Gastroesophageal sphincter (tissue), 4 donors: Measurements from ENCODE around the gene COL18A1. TPM values are rescaled to one million over a fixed set of nuclear protein-coding genes. Genes with fewer than 3 reads are reported as not detected.

Experiments used
- ATAC-seq: fragments of 150-250 bp; one replicate; pipeline ENCODE4 v1.9.1; 2016; ENCODE audit warnings: mild to moderate bottlenecking, moderate library complexity
- H3K27ac ChIP-seq, 4 donors: fragments of 200-600 bp; sonication (generic) in 3 of 4; 1 replicate in 3 of 4; 2 replicates in 1 of 4; pipeline ENCODE4 v1.5.1; 2016 to 2019
- H3K27me3 ChIP-seq: fragments of 200-600 bp; sonication (generic); one replicate; pipeline ENCODE4 v1.5.1; 2019
- H3K36me3 ChIP-seq, 2 donors: fragments of 200-600 bp; sonication (generic); one replicate each; pipeline ENCODE4 v1.5.1; 2019; ENCODE audit warnings: control low read depth in 1 of 2
- H3K4me1 ChIP-seq, 3 donors: fragments of 200-600 bp; sonication (generic); 1 replicate in 2 of 3; 2 replicates in 1 of 3; pipeline ENCODE4 v1.5.1; 2016 to 2019; ENCODE audit warnings: control low read depth in 2 of 3
- H3K4me3 ChIP-seq, 2 donors: fragments of 200-600 bp; sonication (generic); one replicate each; pipeline ENCODE4 v1.5.1; 2019; ENCODE audit warnings: mild to moderate bottlenecking in 1 of 2, moderate library complexity in 1 of 2
- H3K9me3 ChIP-seq, 3 donors: fragments of 200-600 bp; sonication (generic); one replicate each; pipeline ENCODE4 v1.5.1; 2017 to 2019; ENCODE audit warnings: control low read depth in 2 of 3
- EP300 ChIP-seq: sonication (generic); formaldehyde crosslinking; IDR thresholded peaks from one replicate; pipeline ENCODE4 v1.6.1; 2017; ENCODE audit warnings: antibody characterized with exemption, mild to moderate bottlenecking
- POLR2A ChIP-seq, 2 donors: fragments of 450-650 bp; IDR thresholded peaks; one replicate each; pipeline ENCODE4 v1.6.1; 2017; ENCODE audit warnings: antibody characterized with exemption in 2 of 2, mild to moderate bottlenecking in 2 of 2, moderate library complexity in 1 of 2
- POLR2AphosphoS5 ChIP-seq: sonication (generic); formaldehyde crosslinking; IDR thresholded peaks from one replicate; pipeline ENCODE4 v1.6.1; 2017; ENCODE audit warnings: antibody characterized with exemption
- WGBS, 2 donors: methylation state at CpG; one replicate each; pipeline ENCODE4 v1.1.5; 2018; ENCODE audit warnings: low coverage in 1 of 2; 5-methylcytosine and 5-hydroxymethylcytosine counted together
- total RNA-seq, 4 donors: library from RNA; depleted of rRNA; stranded (reverse); fragments of >200 nt; gene quantifications; one replicate each; pipeline ENCODE4 v1.1.0, GENCODE V29; 2016
- TF ChIP-seq, protein P1 (sequence below), 4 experiments: fragments of 200-600 bp in 2 of 4; fragments of 450-650 bp in 2 of 4; sonication (generic) in 1 of 4; IDR thresholded peaks; one replicate each; pipeline ENCODE4 v1.5.1; 2017 to 2019; ENCODE audit warnings: antibody characterized with exemption in 4 of 4, mild to moderate bottlenecking in 2 of 4, moderate library complexity in 2 of 4

Gene COL18A1
- total RNA-seq, 4 donors from 2014 or later, result 69.3 to 116 (median 78.4) TPM

DNA sequence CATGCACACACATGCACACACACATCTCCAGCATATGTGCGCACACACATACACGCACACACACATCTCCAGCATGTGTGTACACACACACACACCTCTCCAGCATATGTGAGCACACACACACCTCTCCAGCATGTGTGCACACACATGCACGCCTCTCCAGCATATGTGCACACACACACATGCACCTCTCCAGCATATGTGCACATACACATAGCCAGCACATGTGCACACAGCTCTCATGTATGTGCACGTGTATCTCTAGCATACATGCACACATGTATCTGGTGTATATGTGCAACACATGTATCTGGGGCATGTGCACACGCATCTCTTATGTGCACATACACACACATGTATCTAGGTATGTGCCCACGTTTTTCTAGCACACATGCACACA lies 79.4 kb downstream of the COL18A1 start:
- Histone ChIP-seq H3K27ac (no peak overlapping the region), H3K27me3 (no peaks in the 10 kb centered on the region), H3K9me3 (no peaks in the 10 kb centered on the region), H3K4me1 (no peaks in the 10 kb centered on the region), H3K36me3 (peaks cover 0 to 73% of the 10 kb centered on the region in 2 donors), H3K4me3 (no peak overlapping the region)
- WGBS, 2 donors, result 79 to 85% methylated on average over 3 to 6 of the region's 6 CpGs
- TF ChIP-seq EP300 (no peak), POLR2AphosphoS5 (no peak), POLR2A (IDR thresholded peaks at IDR 0.05) (no peak)
- TF ChIP-seq, protein P1, sequence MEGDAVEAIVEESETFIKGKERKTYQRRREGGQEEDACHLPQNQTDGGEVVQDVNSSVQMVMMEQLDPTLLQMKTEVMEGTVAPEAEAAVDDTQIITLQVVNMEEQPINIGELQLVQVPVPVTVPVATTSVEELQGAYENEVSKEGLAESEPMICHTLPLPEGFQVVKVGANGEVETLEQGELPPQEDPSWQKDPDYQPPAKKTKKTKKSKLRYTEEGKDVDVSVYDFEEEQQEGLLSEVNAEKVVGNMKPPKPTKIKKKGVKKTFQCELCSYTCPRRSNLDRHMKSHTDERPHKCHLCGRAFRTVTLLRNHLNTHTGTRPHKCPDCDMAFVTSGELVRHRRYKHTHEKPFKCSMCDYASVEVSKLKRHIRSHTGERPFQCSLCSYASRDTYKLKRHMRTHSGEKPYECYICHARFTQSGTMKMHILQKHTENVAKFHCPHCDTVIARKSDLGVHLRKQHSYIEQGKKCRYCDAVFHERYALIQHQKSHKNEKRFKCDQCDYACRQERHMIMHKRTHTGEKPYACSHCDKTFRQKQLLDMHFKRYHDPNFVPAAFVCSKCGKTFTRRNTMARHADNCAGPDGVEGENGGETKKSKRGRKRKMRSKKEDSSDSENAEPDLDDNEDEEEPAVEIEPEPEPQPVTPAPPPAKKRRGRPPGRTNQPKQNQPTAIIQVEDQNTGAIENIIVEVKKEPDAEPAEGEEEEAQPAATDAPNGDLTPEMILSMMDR (IDR thresholded peaks at IDR 0.05), result no peak
- ATAC-seq, result no peak

DNA sequence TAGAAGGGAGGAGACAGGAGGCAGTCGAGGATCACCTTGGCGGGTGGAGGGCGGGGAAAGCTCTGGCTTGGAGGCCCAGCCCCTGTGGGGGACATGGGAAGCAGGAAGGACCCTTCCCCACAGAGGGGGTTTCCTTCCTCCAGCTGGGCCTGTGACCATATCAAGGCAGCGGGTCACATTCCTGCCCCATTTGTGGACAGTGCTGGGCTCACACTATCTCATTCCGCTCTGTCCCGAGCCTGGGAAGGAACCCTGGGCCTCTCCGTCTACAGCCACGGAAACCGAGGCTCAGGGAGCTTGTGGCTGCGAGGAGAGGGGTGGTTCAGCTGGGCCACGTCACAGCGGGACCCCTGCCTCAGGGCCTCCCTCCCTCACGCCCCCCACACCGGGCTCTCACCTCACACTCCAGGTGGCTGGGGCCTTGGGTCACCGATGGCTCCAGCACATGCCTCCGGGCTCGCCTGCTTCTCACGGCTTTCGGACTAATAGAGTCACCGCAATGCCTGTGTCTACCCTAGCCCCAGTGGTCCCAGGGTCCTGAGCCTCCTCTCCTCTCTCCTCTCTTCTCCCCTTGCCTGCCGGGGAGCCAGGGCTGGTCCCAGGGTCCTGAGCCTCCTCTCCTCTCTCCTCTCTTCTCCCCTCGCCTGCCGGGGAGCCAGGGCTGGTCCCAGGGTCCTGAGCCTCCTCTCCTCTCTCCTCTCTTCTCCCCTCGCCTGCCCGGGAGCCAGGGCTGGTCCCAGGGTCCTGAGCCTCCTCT lies 80.9 kb downstream of the COL18A1 start:
- Histone ChIP-seq H3K27ac (no peak overlapping the region), H3K4me1 (no peaks in the 10 kb centered on the region), H3K9me3 (no peaks in the 10 kb centered on the region), H3K36me3 (peaks cover 0 to 66% of the 10 kb centered on the region in 2 donors), H3K27me3 (no peaks in the 10 kb centered on the region), H3K4me3 (no peak overlapping the region)
- no peak for ATAC-seq
- 86% methylated on average over 15 of the region's 25 CpGs; no CpG with 5 or more reads in 1 of the 2 donors for WGBS, 2 donors
- TF ChIP-seq EP300 (no peak), POLR2AphosphoS5 (no peak), POLR2A (IDR thresholded peaks at IDR 0.05) (no peak)
- TF ChIP-seq, protein P1 (IDR thresholded peaks at IDR 0.05), result no peak

DNA sequence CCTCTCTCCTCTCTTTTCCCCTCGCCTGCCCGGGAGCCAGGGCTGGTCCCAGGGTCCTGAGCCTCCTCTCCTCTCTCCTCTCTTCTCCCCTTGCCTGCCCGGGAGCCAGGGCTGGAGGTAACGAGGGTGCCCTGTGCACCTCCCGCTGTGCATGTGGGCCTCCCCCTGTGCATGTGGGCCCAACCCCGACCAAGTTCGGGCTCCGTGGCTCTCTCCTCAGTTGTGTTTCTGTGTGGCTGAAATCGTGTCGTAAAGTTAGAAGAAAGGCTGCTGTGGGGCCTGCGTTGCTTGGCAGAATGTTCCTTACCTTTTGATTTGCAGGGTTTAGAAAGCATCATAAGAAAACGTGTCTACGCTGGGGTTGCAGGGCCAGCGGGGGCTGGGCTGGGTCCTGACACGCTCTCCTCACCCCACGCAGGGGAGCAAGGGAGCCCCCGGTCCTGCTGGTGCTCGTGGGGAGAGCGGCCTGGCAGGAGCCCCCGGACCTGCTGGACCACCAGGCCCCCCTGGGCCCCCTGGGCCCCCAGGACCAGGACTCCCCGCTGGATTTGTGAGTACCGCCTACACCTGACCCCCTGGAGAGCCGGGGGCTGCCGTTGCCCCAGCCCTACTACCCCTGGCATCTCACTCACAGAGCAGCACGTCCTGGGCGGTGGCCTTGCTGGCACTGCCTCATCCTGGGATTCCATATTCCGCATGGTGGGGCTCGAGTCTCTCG lies 81.6 kb downstream of the COL18A1 start:
- Histone ChIP-seq H3K36me3 (peaks cover 0 to 66% of the 10 kb centered on the region in 2 donors), H3K4me3 (no peak overlapping the region), H3K9me3 (no peaks in the 10 kb centered on the region), H3K27me3 (no peaks in the 10 kb centered on the region), H3K4me1 (no peaks in the 10 kb centered on the region), H3K27ac (no peak overlapping the region)
- TF ChIP-seq EP300 (no peak), POLR2A (IDR thresholded peaks at IDR 0.05) (no peak), POLR2AphosphoS5 (no peak)
- TF ChIP-seq, protein P1 (IDR thresholded peaks at IDR 0.05), result no peak
- WGBS, 2 donors, result 89 to 100% methylated on average over 1 to 5 of the region's 29 CpGs
- ATAC-seq, result no peak

DNA sequence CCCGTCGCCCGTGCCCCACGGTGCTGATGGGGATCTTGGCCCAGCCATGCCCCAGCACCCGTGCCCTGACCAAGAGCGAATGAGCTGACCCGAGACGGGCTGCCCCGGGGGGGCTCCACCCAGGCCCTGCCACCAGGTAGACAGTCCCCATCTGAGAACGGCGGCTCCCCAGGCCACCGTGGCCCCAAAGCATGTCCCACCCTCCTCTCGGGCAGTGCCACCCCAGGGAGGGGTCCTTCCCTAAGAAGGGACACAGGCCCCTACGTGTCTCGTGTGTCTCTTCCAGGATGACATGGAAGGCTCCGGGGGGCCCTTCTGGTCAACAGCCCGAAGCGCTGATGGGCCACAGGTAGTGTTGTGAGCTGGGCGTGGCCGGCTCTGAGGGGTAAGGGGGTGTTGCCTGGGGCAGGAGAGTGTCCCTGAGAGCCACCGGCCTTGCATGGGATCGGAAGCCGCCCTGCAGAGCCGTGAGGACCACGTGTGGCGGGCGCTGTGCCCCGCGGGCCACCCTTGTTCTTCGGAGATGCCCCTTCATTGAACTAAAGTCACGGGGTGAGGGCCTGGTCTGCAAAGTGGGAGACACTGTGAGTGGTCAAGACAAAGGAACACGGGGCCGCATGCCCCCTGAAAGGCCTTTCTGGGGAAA lies 82.3 kb downstream of the COL18A1 start:
- no peaks in the 10 kb centered on the region for H3K4me1 ChIP-seq
- H3K9me3 ChIP-seq, result no peaks in the 10 kb centered on the region
- H3K27me3 ChIP-seq, result no peaks in the 10 kb centered on the region
- WGBS, 2 donors, result 87 to 97% methylated on average over 3 to 7 of the region's 33 CpGs
- TF ChIP-seq, protein P1 (IDR thresholded peaks at IDR 0.05), result no peak
- no peak for TF ChIP-seq EP300
- no peak for TF ChIP-seq POLR2AphosphoS5
- no peak for TF ChIP-seq POLR2A (IDR thresholded peaks at IDR 0.05)
- H3K36me3 ChIP-seq, result peaks cover 0 to 66% of the 10 kb centered on the region in 2 donors
- no peak for ATAC-seq
- H3K4me3 ChIP-seq, result no peak overlapping the region
- H3K27ac ChIP-seq, result no peak overlapping the region
